ENCODE measurements around the gene FPGS. TPM values are rescaled to one million over a fixed set of nuclear protein-coding genes. Genes with fewer than 3 reads are reported as not detected.
A peak's percentile ranks its signal among the peaks of the same experiment; 100 is the strongest.

The FPGS gene
- total and polyA plus RNA-seq, 7 donors: 9.2 to 51.3 (median 32.6) TPM

DNA sequence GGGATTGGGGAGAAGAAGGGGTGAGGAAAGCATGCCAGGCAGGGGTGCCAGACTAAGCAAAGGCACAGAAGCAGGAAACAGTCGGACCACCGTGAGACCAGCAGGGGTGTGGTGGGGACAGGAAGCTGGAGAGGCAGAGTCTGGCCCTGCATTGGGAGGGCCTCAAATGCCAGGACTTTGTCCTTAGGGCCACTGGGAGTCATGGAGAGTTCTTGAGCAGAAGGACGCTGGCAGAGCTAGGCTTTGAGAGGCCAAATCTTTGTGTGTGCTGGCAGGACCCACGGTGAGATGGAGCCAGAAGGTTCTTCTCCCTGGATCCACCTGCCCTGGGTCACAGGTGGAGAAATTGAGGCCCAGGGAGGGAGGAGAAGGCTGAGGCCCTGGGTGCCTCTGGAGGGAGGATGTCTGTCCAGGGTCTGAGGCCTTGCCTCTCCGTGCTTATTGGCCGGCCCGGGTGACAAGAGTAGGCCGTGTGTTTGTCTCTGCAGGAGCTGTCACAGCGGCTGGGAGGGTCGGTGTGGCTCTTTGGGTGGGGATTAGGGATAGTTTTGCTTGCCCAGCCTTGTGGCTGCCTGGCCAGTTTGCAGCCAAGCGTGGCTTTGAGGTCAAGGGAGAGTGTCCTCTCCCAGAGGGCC, 53.5 kb downstream of the FPGS start:
- H3K36me3 ChIP-seq: no peaks in the 10 kb centered on the region
- H3K4me3 ChIP-seq: no peak overlapping the region
- no peaks in the 10 kb centered on the region for H3K27me3 ChIP-seq
- no peak for DNase-seq
- no peaks in the 10 kb centered on the region for H3K9me3 ChIP-seq
- H3K4me1 ChIP-seq: peaks cover 0 to 21% (median 15%) of the 10 kb centered on the region in 4 donors
- TF ChIP-seq POLR2AphosphoS5 (IDR thresholded peaks at IDR 0.05): no peak
- no peak for TF ChIP-seq EP300 (IDR thresholded peaks at IDR 0.05)
- TF ChIP-seq POLR2A (IDR thresholded peaks at IDR 0.05): no peak
- TF ChIP-seq, protein P1, sequence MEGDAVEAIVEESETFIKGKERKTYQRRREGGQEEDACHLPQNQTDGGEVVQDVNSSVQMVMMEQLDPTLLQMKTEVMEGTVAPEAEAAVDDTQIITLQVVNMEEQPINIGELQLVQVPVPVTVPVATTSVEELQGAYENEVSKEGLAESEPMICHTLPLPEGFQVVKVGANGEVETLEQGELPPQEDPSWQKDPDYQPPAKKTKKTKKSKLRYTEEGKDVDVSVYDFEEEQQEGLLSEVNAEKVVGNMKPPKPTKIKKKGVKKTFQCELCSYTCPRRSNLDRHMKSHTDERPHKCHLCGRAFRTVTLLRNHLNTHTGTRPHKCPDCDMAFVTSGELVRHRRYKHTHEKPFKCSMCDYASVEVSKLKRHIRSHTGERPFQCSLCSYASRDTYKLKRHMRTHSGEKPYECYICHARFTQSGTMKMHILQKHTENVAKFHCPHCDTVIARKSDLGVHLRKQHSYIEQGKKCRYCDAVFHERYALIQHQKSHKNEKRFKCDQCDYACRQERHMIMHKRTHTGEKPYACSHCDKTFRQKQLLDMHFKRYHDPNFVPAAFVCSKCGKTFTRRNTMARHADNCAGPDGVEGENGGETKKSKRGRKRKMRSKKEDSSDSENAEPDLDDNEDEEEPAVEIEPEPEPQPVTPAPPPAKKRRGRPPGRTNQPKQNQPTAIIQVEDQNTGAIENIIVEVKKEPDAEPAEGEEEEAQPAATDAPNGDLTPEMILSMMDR (IDR thresholded peaks at IDR 0.05): no peak
- intact Hi-C loops (cut with DNase I): no loop called here
- 72 to 76% methylated on average over 11 of the region's 11 CpGs for WGBS, 2 donors
- H3K27ac ChIP-seq: peak overlapping the region in 1 of 4 donors; percentile 6

DNA sequence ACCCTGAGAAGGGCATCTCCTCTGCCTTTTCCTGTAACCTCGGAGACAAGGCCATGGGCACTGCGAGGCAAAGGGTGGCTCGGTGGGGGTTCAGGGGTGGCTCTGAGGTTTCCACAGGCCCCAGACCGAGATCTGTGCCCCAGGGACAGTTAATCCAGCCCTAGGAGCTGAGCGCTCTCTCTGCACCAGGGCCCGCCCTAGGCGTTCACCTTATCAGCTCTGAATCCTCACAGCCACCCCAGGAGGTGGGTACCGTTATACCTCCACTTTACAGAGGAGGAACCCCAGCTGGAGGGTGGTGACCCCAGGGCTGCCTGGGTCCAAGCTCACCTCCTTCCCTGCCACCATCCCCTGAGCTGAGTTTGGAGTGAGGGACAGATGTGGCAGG, 54.0 kb downstream of the FPGS start:
- Histone ChIP-seq H3K4me1 (peaks cover 0 to 25% (median 18%) of the 10 kb centered on the region in 4 donors), H3K4me3 (no peak overlapping the region), H3K27ac (peak overlapping the region in 1 of 4 donors; percentile 6), H3K9me3 (no peaks in the 10 kb centered on the region), H3K27me3 (no peaks in the 10 kb centered on the region), H3K36me3 (no peaks in the 10 kb centered on the region)
- 85% methylated on average over 8 of the region's 8 CpGs for WGBS, 2 donors
- intact Hi-C loops (cut with DNase I): no loop called here
- no peak for DNase-seq
- TF ChIP-seq, protein P1 (IDR thresholded peaks at IDR 0.05): no peak
- TF ChIP-seq POLR2A (IDR thresholded peaks at IDR 0.05) (no peak), POLR2AphosphoS5 (IDR thresholded peaks at IDR 0.05) (no peak), EP300 (IDR thresholded peaks at IDR 0.05) (no peak)

DNA sequence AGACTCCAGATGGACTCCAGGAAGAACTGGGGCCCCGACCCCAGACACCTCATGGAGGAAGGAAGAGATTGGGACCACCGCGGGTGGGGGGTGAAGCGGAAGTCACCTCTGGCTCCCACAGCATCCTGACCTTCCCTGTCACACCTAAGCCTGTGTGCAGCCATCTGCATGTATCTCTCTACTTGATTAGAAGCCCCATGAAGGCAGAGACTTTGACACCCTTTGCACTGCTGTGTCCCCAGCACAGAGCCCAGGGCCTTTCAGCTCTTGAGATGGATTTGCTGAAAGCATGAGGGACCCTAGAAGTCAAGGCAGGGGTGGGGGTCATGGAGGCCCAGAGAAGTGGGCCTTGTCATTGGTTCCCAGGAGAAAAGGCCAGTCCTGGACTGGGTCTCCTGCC, 54.6 kb downstream of the FPGS start:
- DNase-seq: no peak
- 47 to 56% methylated on average over 4 of the region's 4 CpGs for WGBS, 2 donors
- TF ChIP-seq EP300 (IDR thresholded peaks at IDR 0.05): no peak
- TF ChIP-seq, protein P1 (IDR thresholded peaks at IDR 0.05): no peak
- no peak for TF ChIP-seq POLR2AphosphoS5 (IDR thresholded peaks at IDR 0.05)
- no peak for TF ChIP-seq POLR2A (IDR thresholded peaks at IDR 0.05)
- Histone ChIP-seq H3K4me3 (no peak overlapping the region), H3K9me3 (no peaks in the 10 kb centered on the region), H3K27ac (no peak overlapping the region), H3K4me1 (peaks cover 0 to 31% (median 23%) of the 10 kb centered on the region in 4 donors), H3K36me3 (no peaks in the 10 kb centered on the region), H3K27me3 (no peaks in the 10 kb centered on the region)
- intact Hi-C loops (cut with DNase I): no loop called here

DNA sequence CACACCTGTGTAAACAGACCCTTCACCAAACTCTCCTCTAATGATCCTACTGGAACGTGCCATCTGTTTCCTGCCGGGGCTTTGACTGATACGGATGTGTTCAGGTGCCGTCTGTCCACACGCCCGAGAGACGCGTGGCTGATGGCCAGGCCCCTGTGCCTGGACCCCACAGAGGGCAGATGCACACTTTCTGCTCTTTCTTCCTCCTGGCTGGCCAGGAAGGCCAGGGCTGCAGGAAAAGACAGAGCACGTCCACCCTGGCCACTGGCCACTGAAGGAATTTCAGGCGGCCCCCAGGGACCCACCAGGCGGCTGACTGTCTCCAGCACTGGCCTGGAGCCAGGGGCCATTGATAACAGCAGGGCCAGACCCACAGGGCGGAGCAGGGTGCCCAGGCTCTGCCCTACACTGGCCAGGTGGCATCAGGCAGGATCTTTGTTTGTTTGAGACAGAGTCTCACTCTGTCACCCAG, 55.4 kb downstream of the FPGS start:
- Histone ChIP-seq H3K9me3 (no peaks in the 10 kb centered on the region), H3K4me1 (peaks cover 0 to 31% (median 23%) of the 10 kb centered on the region in 4 donors), H3K36me3 (no peaks in the 10 kb centered on the region), H3K4me3 (no peak overlapping the region), H3K27ac (no peak overlapping the region), H3K27me3 (no peaks in the 10 kb centered on the region)
- no peak for DNase-seq
- intact Hi-C loops (cut with DNase I): no loop called here
- WGBS, 2 donors: 18 to 31% methylated on average over 12 of the region's 12 CpGs
- peak in 1 of 4 donors; percentile 29 for TF ChIP-seq POLR2AphosphoS5 (IDR thresholded peaks at IDR 0.05)
- TF ChIP-seq POLR2A (IDR thresholded peaks at IDR 0.05): no peak
- TF ChIP-seq EP300 (IDR thresholded peaks at IDR 0.05): no peak
- TF ChIP-seq, protein P1 (IDR thresholded peaks at IDR 0.05): no peak
